ENCODE measurements around the gene ARVCF. TPM values are rescaled to one million over a fixed set of nuclear protein-coding genes. Genes with fewer than 3 reads are reported as not detected.
"Not testable (repeated sequence)": the region's sequence is repeated elsewhere in the genome, so short reads cannot be mapped to it uniquely, and the experiment has no call there.

ARVCF gene
- total and polyA plus RNA-seq, 2 donors (not counting 3 experiments of a cell fraction or from before 2014, with no cell fraction given), result 81.3 to 105 TPM

DNA sequence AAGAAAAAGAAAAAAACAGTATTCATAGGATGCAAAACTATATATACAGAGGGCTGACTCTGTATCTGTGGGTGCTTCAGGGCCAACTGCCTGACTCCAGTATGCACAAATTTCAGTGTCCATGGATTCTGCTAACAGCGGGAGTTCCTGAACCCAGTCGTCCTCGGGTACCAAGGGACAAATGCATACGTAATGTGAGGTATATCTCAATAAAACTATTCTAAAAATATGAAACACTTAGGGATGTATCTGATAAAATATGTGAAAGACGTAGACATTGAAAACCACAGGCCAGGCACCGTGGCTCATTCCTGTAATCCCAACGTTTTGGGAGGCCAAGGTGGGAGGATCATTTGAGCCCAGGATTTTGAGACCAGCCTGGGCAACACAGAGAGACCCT, 88.9 kb downstream of the ARVCF start:
- Histone ChIP-seq H2AFZ (ENCODE audit: low read depth, low read length) (no peak overlapping the region), H3K27me3 (ENCODE audit: control insufficient read depth in 2 of 2, insufficient read depth in 2 of 2, low read length in 2 of 2) (no peaks in the 10 kb centered on the region), H3K36me3 (ENCODE audit: control insufficient read depth in 2 of 2, extremely low read depth in 1 of 2, insufficient read depth in 2 of 2, low read length in 2 of 2) (peaks cover 0 to 7% of the 10 kb centered on the region in 2 experiments), H4K20me1 (replicated peaks; ENCODE audit: control insufficient read depth, extremely low read depth, insufficient read depth, low read length) (no peaks in the 10 kb centered on the region), H3K9me3 (replicated peaks; ENCODE audit: control insufficient read depth, insufficient read depth, low read length) (no peaks in the 10 kb centered on the region), H3K9ac (replicated peaks; ENCODE audit: extremely low read depth, insufficient read depth, low read length) (no peak overlapping the region), H3K4me1 (ENCODE audit: control insufficient read depth, extremely low read depth, insufficient read depth, low read length) (no peaks in the 10 kb centered on the region), H3K79me2 (ENCODE audit: control insufficient read depth, insufficient read depth, low read length) (no peaks in the 10 kb centered on the region), H3K9me1 (replicated peaks; ENCODE audit: control insufficient read depth, extremely low read depth, insufficient read depth, low read length) (no peaks in the 10 kb centered on the region), H3K27ac (ENCODE audit: insufficient read depth, low read depth, low read length) (no peak overlapping the region), H3K4me2 (ENCODE audit: insufficient read depth, low read length) (no peak overlapping the region), H3K4me3 (replicated peaks in 1 of 3; ENCODE audit: insufficient read depth in 1 of 3, low read depth in 1 of 3, low read length in 3 of 3) (no peak overlapping the region)
- ChIA-PET CTCF (no interaction called here), POLR2A (no interaction called here)
- TF ChIP-seq FOS (IDR thresholded peaks at IDR 0.05; ENCODE audit: borderline replicate concordance, insufficient read depth, low read length) (no peak), MYC (IDR thresholded peaks at IDR 0.05; ENCODE audit: low read depth, low read length) (no peak), GATA2 (IDR thresholded peaks at IDR 0.05; ENCODE audit: insufficient read depth, insufficient read length, low read depth, low read length) (no peak), EZH2 (IDR thresholded peaks at IDR 0.05; ENCODE audit: borderline replicate concordance, low read depth, low read length, severe bottlenecking) (no peak), POLR2AphosphoS5 (IDR thresholded peaks at IDR 0.05; ENCODE audit: insufficient read depth, low read depth, low read length) (no peak), POLR2A (IDR thresholded peaks at IDR 0.05; ENCODE audit: low read depth, low read length) (no peak)
- TF ChIP-seq, protein P1, sequence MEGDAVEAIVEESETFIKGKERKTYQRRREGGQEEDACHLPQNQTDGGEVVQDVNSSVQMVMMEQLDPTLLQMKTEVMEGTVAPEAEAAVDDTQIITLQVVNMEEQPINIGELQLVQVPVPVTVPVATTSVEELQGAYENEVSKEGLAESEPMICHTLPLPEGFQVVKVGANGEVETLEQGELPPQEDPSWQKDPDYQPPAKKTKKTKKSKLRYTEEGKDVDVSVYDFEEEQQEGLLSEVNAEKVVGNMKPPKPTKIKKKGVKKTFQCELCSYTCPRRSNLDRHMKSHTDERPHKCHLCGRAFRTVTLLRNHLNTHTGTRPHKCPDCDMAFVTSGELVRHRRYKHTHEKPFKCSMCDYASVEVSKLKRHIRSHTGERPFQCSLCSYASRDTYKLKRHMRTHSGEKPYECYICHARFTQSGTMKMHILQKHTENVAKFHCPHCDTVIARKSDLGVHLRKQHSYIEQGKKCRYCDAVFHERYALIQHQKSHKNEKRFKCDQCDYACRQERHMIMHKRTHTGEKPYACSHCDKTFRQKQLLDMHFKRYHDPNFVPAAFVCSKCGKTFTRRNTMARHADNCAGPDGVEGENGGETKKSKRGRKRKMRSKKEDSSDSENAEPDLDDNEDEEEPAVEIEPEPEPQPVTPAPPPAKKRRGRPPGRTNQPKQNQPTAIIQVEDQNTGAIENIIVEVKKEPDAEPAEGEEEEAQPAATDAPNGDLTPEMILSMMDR (IDR thresholded peaks at IDR 0.05; ENCODE audit: extremely low read depth in 1 of 2, insufficient read depth in 1 of 2, low read depth in 1 of 2, low read length in 2 of 2), result no peak
- TF ChIP-seq, protein P2, sequence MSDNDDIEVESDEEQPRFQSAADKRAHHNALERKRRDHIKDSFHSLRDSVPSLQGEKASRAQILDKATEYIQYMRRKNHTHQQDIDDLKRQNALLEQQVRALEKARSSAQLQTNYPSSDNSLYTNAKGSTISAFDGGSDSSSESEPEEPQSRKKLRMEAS (IDR thresholded peaks at IDR 0.05; ENCODE audit: insufficient read depth, insufficient read length), result no peak
- intact Hi-C loops (cut with micrococcal nuclease) (no loop called here), dilution Hi-C loops (cut with MboI; ENCODE audit: extremely low pct_ligation_motif_present, low sequenced_read_pairs) (no loop called here)
- DNase-seq (ENCODE audit: low read depth, low spot score) (no peak), FAIRE-seq (peak; percentile 59)
- no TSS peak for BruUV-seq (replicated peaks)

DNA sequence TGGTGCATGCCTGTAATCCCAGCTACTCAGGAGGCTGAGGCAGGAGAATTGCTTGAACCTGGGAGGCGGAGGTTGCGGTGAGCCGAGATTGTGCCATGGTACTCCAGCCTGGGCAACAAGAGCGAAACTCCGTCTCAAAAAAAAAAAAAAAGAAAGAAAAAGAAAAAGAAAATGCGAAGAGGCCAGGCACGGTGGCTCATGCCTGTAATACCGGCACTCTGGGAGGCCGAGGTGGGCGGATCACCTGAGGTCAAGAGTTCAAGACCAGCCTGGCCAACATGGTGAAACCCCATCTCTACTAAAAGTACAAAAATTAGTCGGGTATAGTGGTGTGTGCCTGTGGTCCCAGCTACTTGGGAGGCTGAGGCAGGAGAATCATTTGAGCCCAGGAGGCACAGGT, 90.6 kb downstream of the ARVCF start:
- dilution Hi-C loops (cut with MboI; ENCODE audit: extremely low pct_ligation_motif_present, low sequenced_read_pairs); H3K79me2 ChIP-seq (ENCODE audit: control insufficient read depth, insufficient read depth, low read length); FAIRE-seq: not testable (repeated sequence)

More for the DNA sequence above, 90.6 kb downstream of the ARVCF start:
- H2AFZ ChIP-seq (ENCODE audit: low read depth, low read length); DNase-seq (ENCODE audit: low read depth, low spot score); H3K27ac ChIP-seq (ENCODE audit: insufficient read depth, low read depth, low read length); H3K4me1 ChIP-seq (ENCODE audit: control insufficient read depth, extremely low read depth, insufficient read depth, low read length); H3K36me3 ChIP-seq (ENCODE audit: control insufficient read depth in 2 of 2, extremely low read depth in 1 of 2, insufficient read depth in 2 of 2, low read length in 2 of 2); H3K27me3 ChIP-seq (ENCODE audit: control insufficient read depth in 2 of 2, insufficient read depth in 2 of 2, low read length in 2 of 2); H3K9me1 ChIP-seq (replicated peaks; ENCODE audit: control insufficient read depth, extremely low read depth, insufficient read depth, low read length); POLR2A ChIA-PET; H4K20me1 ChIP-seq (replicated peaks; ENCODE audit: control insufficient read depth, extremely low read depth, insufficient read depth, low read length); intact Hi-C loops (cut with micrococcal nuclease); H3K9ac ChIP-seq (replicated peaks; ENCODE audit: extremely low read depth, insufficient read depth, low read length); BruUV-seq (replicated peaks); H3K4me3 ChIP-seq (replicated peaks in 1 of 3; ENCODE audit: insufficient read depth in 1 of 3, low read depth in 1 of 3, low read length in 3 of 3); H3K4me2 ChIP-seq (ENCODE audit: insufficient read depth, low read length); H3K9me3 ChIP-seq (replicated peaks; ENCODE audit: control insufficient read depth, insufficient read depth, low read length): not testable (repeated sequence)
- CTCF ChIA-PET, result interaction anchor here (2.1 kb wide), 1 partner anchor 16 kb away, joined by 11 read pairs; no protein-coding TSS in a partner anchor

Measured in endothelial cell of umbilical vein (primary cell).